ENCODE measurements around the gene S100A2.
"Not testable (repeated sequence)": the region's sequence is repeated elsewhere in the genome, so short reads cannot be mapped to it uniquely, and the experiment has no call there.

The S100A2 gene

DNA sequence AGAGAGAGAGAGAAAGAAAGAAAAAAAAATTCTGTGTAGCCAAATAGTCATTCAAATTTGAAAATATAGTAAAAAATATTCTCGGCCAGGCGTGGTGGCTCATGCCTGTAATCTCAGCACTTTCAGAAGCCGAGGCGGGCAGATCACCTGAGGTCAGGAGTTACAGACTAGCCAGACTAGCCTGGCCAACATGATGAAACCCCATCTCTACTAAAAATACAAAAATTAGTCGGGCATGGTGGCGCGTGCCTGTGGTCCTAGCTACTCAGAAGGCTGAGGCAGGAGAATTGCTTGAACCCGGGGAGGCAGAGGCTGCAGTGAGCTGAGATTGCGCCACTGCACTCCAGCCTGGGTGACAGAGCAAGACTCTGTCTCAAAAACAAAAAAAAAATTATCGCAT is 22.4 kb upstream of the S100A2 start:
- not testable (repeated sequence) for DNase-seq

DNA sequence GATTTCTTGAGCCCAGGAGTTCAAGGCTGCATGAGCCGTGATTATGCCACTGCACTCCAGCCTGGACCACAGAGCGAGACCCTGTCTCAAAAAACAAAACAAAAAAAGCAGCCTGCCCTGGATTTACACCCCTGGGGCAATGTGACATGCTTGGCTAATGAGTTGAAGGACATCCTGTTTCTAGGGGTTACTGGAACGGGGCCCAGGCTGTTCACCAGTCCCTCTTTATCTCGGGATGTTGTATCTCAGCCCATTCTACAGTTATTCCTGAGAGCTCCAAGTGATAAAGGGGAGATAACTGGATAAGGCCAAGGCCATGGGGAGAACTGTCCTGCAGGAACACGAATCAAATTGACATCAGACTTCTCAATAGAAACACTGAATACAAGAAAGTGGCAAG is 21.7 kb upstream of the S100A2 start:
- no peak for DNase-seq

DNA sequence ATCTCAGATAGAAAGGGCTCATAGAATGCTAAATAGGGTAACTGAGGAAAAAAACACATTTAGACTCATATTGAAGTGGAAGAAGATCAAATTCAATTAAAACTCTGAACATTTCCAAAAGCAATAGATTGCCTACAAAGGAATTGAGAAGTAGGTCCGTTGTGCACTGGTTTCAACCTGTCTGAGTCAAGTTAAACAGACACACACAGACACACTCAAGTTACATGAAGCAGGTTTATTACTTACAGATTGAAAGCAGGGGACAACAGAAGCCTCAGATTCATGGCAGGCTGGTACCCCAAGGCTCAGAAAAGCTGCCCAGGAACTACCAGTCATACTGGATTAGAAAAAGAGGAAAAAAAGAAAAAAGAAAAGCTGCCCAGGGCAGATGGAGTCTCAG is 20.7 kb upstream of the S100A2 start:
- DNase-seq: no peak

DNA sequence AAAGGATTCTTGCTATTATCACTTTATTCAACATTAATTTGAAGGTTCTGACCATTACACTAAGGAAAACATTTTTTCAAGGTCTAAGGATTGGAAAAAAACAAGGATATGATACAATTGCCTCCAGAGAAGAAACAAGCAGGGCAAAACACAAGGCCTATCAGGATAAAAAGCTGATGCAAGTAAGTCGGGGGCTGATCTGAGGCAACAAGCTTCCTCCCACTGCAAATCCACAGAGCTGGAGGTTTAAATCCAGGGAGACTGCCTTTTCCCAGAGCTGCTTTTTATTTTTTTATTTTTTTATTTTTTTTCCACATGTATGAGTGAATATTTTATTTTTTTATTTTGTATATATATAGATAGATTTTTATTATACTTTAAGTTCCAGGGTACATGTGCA is 19.4 kb upstream of the S100A2 start:
- DNase-seq: no peak

- no peak for DNase-seq
Observed at GRCh38 chr1:153583976-153584375, 18.3 kb upstream of the S100A2 start.

DNA sequence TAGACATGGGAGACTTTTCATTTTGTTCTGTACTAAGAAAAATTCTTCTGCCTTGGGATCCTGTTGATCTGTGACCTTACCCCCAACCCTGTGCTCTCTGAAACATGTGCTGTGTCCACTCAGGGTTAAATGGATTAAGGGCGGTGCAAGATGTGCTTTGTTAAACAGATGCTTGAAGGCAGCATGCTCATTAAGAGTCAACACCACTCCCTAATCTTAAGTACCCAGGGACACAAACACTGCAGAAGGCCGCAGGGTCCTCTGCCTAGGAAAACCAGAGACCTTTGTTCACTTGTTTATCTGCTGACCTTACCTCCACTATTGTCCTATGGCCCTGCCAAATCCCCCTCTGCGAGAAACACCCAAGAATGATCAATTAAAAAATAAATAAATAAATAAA is 17.9 kb upstream of the S100A2 start:
- not testable (repeated sequence) for DNase-seq

DNA sequence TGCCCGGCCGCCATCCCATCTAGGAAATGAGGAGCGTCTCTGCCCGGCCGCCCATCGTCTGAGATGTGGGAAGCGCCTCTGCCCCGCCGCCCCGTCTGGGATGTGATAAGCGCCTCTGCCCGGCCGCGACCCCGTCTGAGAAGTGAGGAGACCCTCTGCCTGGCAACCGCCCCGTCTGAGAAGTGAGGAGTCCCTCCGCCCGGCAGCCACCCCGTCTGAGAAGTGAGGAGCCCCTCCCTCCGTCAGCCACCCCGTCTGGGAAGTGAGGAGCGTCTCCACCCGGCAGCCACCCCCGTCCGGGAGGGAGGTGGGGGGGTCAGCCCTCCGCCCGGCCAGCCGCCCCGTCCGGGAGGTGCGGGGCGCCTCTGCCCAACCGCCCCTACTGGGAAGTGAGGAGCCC is 17.2 kb upstream of the S100A2 start:
- not testable (repeated sequence) for DNase-seq

DNA sequence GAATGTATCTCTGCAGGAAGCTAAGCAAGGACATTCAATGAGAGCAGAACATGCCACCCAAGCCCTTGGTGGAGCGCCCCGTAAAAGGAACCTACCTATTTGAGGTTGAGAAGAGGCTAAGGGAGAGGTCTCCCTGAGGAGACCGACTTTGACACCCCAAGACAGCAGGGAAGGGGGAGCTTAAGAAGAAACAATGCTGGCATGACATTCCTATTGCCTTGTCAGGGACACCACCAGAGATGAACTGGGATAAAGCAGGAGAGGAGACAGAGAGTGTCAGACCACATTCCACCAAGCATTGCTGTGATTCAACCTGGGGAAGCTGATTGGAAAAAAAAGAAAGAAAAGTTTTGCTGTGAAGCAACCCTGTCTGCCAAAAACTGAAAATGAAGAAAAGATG is 13.3 kb upstream of the S100A2 start:
- DNase-seq: no peak

DNA sequence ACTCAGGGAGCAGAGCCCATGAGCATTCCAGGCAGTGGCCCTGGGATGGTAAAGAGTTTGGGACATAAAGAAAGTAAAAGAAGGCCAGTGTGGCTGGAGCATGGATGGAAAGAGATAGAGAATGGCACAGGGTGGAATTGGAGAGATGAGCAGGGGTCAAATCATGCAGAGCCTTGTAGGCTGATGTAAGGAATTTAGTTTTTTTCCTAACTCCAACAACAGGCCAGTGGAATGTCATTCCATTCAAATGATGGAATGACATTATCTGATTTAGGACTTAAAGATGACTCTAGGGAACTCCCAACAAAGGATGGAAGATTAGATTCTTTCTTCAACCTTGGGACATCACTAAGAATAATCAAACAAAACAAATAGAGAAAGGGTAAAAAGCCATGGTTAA is 12.8 kb upstream of the S100A2 start:
- no peak for DNase-seq

GRCh38 chr1:153577624-153578051 is 12.0 kb upstream of the S100A2 start:
- DNase-seq: no peak

GRCh38 chr1:153577138-153577537 is 11.5 kb upstream of the S100A2 start:
- no peak for DNase-seq

DNA sequence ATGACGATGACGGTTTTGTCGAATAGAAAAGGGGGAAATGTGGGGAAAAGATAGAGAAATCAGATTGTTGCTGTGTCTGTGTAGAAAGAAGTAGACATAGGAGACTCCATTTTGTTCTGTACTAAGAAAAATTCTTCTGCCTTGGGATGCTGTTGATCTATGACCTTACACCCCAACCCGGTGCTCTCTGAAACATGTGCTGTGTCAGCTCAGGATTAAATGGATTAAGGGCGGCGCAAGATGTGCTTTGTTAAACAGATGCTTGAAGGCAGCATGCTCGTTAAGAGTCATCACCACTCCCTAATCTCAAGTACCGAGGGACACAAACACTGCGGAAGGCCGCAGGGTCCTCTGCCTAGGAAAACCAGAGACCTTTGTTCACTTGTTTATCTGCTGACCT is 9.9 kb upstream of the S100A2 start:
- DNase-seq: not testable (repeated sequence)

DNA sequence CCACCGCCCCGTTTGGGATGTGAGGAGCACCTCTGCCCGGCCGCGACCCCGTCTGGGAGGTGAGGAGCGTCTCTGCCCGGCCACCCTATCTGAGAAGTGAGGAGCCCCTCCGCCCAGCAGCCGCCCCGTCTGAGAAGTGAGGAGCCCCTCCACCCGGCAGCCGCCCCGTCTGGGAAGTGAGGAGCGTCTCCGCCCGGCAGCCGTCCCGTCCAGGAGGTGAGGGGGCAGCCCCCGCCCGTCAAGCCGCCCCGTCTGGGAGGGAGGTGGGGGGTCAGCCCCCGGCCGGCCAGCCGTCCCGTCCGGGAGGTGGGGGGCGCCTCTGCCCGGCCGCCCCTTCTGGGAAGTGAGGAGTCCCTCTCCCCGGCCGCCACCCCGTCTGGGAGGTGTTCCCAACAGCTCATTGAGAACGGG is 9.4 kb upstream of the S100A2 start:
- DNase-seq: not testable (repeated sequence)

- DNase-seq: no peak
Observed at GRCh38 chr1:153573351-153573750, 7.7 kb upstream of the S100A2 start.

- DNase-seq: no peak
Observed at GRCh38 chr1:153572569-153573015, 6.9 kb upstream of the S100A2 start.

GRCh38 chr1:153571706-153572105 is 6.1 kb upstream of the S100A2 start:
- no peak for DNase-seq

- no peak for DNase-seq
Observed at GRCh38 chr1:153570874-153571273, 5.2 kb upstream of the S100A2 start.

GRCh38 chr1:153569465-153569864 is 3.8 kb upstream of the S100A2 start:
- no peak for DNase-seq

- DNase-seq: peak; percentile 92
Observed at GRCh38 chr1:153568367-153569099, 2.9 kb upstream of the S100A2 start.

DNA sequence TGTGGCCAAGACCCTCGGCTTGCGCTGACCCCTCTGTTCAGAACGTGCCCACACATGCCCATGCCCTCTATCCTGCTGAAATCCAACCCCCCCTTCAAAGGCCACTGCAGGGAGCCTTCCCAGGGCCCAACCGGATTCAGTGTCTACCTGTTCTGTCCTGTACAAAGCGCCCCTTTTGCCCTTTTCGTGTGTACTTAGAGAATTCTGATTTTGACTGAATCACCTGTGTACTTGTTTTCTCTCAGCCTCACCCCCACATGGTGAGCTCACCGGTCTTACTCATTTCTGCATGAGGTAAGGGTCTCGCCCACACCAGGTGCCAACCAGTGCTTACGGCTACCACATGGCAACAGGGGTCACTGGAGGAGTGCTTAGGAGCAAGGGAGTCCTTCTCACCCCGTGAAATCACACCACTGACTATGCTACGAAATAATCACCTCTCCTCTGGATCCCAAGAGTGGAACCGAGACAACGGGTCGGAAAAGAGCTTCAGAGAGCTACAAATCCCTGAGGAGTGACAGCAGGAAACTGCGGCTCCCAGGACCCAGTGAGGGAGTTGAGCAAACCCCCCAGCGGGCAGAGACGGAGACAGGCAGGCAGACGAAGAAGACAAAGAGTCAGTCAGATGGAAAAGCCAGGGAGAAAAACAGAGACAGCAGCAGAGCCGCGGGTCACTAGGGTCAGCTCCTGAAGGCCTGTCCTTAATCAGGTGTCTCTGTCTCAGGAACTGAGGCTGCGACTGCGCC is 2.1 kb upstream of the S100A2 start:
- peak; percentile 78 for DNase-seq

DNA sequence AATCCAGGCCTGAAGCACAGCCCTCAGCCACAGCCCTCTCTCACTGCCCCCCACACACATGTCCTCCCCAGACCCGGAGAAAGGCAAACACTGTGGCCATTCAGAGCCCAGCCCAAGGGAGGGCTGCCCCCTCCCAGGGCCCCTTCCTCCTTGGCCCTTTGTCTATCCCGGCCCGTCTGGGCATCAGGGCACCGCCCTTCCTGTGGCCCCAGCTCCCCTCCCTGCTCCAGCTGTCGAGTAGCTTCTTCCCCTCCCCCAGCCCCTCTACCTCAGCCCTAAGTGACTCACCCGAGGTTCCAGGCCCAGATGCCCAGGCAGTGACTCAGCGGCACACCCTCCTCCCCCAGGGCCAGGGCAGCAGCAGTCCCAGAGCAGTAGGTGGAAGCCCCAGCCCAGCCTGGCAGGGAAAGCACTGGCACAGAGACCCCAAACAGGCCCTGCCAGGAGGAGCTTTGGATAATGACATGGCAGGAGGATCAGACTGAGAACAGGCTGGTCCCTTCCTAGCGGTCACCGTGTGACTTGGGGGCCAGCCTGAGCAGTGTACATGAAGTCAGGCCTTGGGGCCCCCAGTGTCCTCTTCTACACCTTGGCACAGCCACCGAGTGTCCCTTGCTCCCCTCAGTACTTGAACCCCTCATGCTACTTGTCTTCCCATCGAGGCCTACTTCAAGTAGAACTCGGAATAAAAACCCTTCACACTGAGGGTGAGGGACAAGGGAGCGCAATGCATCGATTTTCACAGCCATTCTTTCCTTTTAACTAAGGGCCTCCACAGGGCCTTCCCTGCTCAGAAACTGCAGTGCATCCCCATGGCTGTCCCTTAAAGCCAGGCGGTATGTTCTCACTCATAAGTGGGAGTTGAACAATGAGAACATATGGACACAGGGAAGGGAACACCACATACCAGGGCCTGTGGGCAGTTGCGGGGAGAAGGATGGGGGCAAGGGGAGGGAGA is 1.0 kb upstream of the S100A2 start:
- DNase-seq: peak; percentile 95

- DNase-seq: peak; percentile 16
Observed at GRCh38 chr1:153563991-153564390, 1.7 kb downstream of the S100A2 start.

DNA sequence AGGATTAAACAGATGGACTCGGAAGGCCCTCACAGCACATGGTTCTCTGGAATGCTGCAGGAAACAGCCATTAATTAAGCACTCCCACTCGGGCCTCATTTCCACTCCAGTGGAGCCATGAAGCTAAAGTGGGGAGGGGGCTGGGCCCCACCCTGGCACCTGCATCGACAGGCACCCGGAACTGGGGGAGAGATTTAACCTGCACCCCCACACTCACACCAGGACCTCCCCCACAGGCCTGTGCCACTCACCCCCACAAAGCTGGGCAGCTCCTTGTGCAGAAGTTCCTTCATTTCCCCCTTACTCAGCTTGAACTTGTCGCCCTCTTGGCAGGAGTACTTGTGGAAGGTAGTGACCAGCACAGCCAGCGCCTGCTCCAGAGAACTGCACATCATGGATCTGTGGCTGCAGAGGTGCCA is 2.2 kb downstream of the S100A2 start:
- peak; percentile 19 for DNase-seq
